Progenitor cell of endocrine pancreas (in vitro differentiated cells): ENCODE measurements around the gene TRAPPC3. TPM values are rescaled to one million over a fixed set of nuclear protein-coding genes. Genes with fewer than 3 reads are reported as not detected.

ENCODE experiments used
- DNase-seq: peaks from one replicate; pipeline ENCODE4 v3.0.0; 2021; ENCODE audit warnings: low spot score; ENCODE audit not compliant: unreplicated experiment
- H3K27ac Mint-ChIP-seq: 2 replicates; pipeline ENCODE4 v1.8.0; 2021; ENCODE audit warnings: mild to moderate bottlenecking, moderate library complexity, mixed read lengths
- H3K27me3 Mint-ChIP-seq: 2 replicates; pipeline ENCODE4 v1.8.0; 2021; ENCODE audit warnings: mixed read lengths
- H3K36me3 Mint-ChIP-seq: 2 replicates; pipeline ENCODE4 v1.8.0; 2022; ENCODE audit warnings: mixed read lengths; ENCODE audit not compliant: insufficient read depth
- H3K4me1 Mint-ChIP-seq: 2 replicates; pipeline ENCODE4 v1.8.0; 2021; ENCODE audit warnings: low read depth, mixed read lengths
- H3K4me3 Mint-ChIP-seq: 2 replicates; pipeline ENCODE4 v1.8.0; 2021; ENCODE audit warnings: low read depth, mild to moderate bottlenecking, moderate library complexity, mixed read lengths
- H3K9me3 Mint-ChIP-seq: 2 replicates; pipeline ENCODE4 v1.8.0; 2021; ENCODE audit warnings: low read depth, mixed read lengths
- CTCF ChIP-seq: fragments of 200-600 bp; sonication (generic); IDR thresholded peaks from one replicate; pipeline ENCODE4 v1.5.0; 2021; ENCODE audit warnings: antibody characterized with exemption, mild to moderate bottlenecking; ENCODE audit not compliant: unreplicated experiment
- total RNA-seq: library from RNA; stranded (reverse); gene quantifications from 2 replicates; pipeline ENCODE4 v1.2.1, GENCODE V29; 2021

The TRAPPC3 gene
- total RNA-seq, 1 donor from 2014 or later, result 63.6 TPM

GRCh38 chr1:36151134-36151844 lies 2.0 kb upstream of the TRAPPC3 start:
- no peaks in the 10 kb centered on the region for H3K27me3 Mint-ChIP-seq
- no peak overlapping the region for H3K4me3 Mint-ChIP-seq
- H3K36me3 Mint-ChIP-seq, result peaks cover 2% of the 10 kb centered on the region
- peaks cover 32% of the 10 kb centered on the region for H3K4me1 Mint-ChIP-seq
- no peak for DNase-seq
- peak overlapping the region; percentile 99 for H3K27ac Mint-ChIP-seq
- no peaks in the 10 kb centered on the region for H3K9me3 Mint-ChIP-seq
- TF ChIP-seq CTCF, result no peak

- Mint-ChIP-seq H3K27ac (peak overlapping the region; percentile 99), H3K4me3 (no peak overlapping the region), H3K27me3 (no peaks in the 10 kb centered on the region), H3K36me3 (peaks cover 2% of the 10 kb centered on the region), H3K9me3 (no peaks in the 10 kb centered on the region), H3K4me1 (peaks cover 32% of the 10 kb centered on the region)
- DNase-seq, result peak; percentile 51
- TF ChIP-seq CTCF, result no peak
These were observed 1.2 kb upstream of the TRAPPC3 start for GRCh38 chr1:36150296-36151133.

GRCh38 chr1:36149973-36150295 lies 648 bp upstream of the TRAPPC3 start:
- Mint-ChIP-seq H3K36me3 (peaks cover 2% of the 10 kb centered on the region), H3K4me3 (no peak overlapping the region), H3K27ac (peak overlapping the region; percentile 99), H3K27me3 (no peaks in the 10 kb centered on the region), H3K4me1 (peaks cover 27% of the 10 kb centered on the region), H3K9me3 (no peaks in the 10 kb centered on the region)
- no peak for TF ChIP-seq CTCF
- DNase-seq, result no peak

GRCh38 chr1:36148821-36149236 lies 457 bp downstream of the TRAPPC3 start:
- H3K36me3 Mint-ChIP-seq, result peaks cover 4% of the 10 kb centered on the region
- DNase-seq, result no peak
- peak overlapping the region; percentile 94 for H3K4me3 Mint-ChIP-seq
- no peak for TF ChIP-seq CTCF
- H3K27me3 Mint-ChIP-seq, result no peaks in the 10 kb centered on the region
- peaks cover 19% of the 10 kb centered on the region for H3K4me1 Mint-ChIP-seq
- H3K9me3 Mint-ChIP-seq, result no peaks in the 10 kb centered on the region
- peak overlapping the region; percentile 99 for H3K27ac Mint-ChIP-seq

- Mint-ChIP-seq H3K27me3 (no peaks in the 10 kb centered on the region), H3K9me3 (no peaks in the 10 kb centered on the region), H3K4me3 (no peak overlapping the region), H3K27ac (no peak overlapping the region), H3K4me1 (peaks cover 7% of the 10 kb centered on the region), H3K36me3 (peaks cover 7% of the 10 kb centered on the region)
- no peak for TF ChIP-seq CTCF
- DNase-seq, result no peak
These were observed 4.9 kb downstream of the TRAPPC3 start for GRCh38 chr1:36144413-36144812.
